GM23248 (cell line): ENCODE results near the gene BMP5. TPM values are rescaled to one million over a fixed set of nuclear protein-coding genes. Genes with fewer than 3 reads are reported as not detected.
A peak's percentile ranks its signal among the peaks of the same experiment; 100 is the strongest.

ENCODE experiments used
- DNase-seq: peaks from one replicate; pipeline ENCODE4 v3.0.0-alpha.2; 2015
- H2AFZ ChIP-seq: fragments of 200-600 bp; sonication (generic); 2 replicates; pipeline ENCODE4 v1.6.1; 2016; ENCODE audit warnings: antibody characterized with exemption
- H3F3A ChIP-seq: fragments of 200-600 bp; sonication (generic); 2 replicates; pipeline ENCODE4 v1.6.1; 2016; ENCODE audit warnings: mild to moderate bottlenecking, antibody characterized with exemption, mixed run types; ENCODE audit not compliant: insufficient read depth
- H3K27ac ChIP-seq: fragments of 200-600 bp; sonication (generic); 2 replicates; pipeline ENCODE4 v1.5.1; 2016; ENCODE audit warnings: mild to moderate bottlenecking
- H3K27me3 ChIP-seq: fragments of 200-600 bp; sonication (generic); replicated peaks from 2 replicates; pipeline ENCODE4 v1.6.1; 2016; ENCODE audit warnings: mild to moderate bottlenecking; ENCODE audit not compliant: insufficient read depth
- H3K36me3 ChIP-seq: fragments of 200-600 bp; sonication (generic); 2 replicates; pipeline ENCODE4 v1.6.1; 2016; ENCODE audit warnings: low read depth, mild to moderate bottlenecking
- H3K4me1 ChIP-seq: fragments of 200-600 bp; sonication (generic); 2 replicates; pipeline ENCODE4 v1.6.1; 2016; ENCODE audit warnings: mild to moderate bottlenecking; ENCODE audit not compliant: insufficient read depth
- H3K4me2 ChIP-seq: fragments of 200-600 bp; sonication (generic); one replicate; pipeline ENCODE4 v1.6.1; 2016; ENCODE audit warnings: mild to moderate bottlenecking; ENCODE audit not compliant: unreplicated experiment
- H3K4me3 ChIP-seq: fragments of 200-600 bp; sonication (generic); 2 replicates; pipeline ENCODE4 v1.5.1; 2016; ENCODE audit warnings: mild to moderate bottlenecking
- H3K79me2 ChIP-seq: fragments of 200-600 bp; sonication (generic); 2 replicates; pipeline ENCODE4 v1.6.1; 2016; ENCODE audit warnings: mild to moderate bottlenecking; ENCODE audit not compliant: insufficient read depth
- H3K9ac ChIP-seq: fragments of 200-600 bp; sonication (generic); 2 replicates; pipeline ENCODE4 v1.6.1; 2016; ENCODE audit warnings: mild to moderate bottlenecking
- H3K9me2 ChIP-seq: fragments of 200-600 bp; sonication (generic); 2 replicates; pipeline ENCODE4 v1.6.1; 2016; ENCODE audit warnings: mixed run types, mild to moderate bottlenecking, moderate library complexity; ENCODE audit not compliant: insufficient read depth
- H3K9me3 ChIP-seq: fragments of 200-600 bp; sonication (generic); one replicate; pipeline ENCODE4 v1.6.1; 2017; ENCODE audit warnings: low read depth
- H4K20me1 ChIP-seq: fragments of 200-600 bp; sonication (generic); 2 replicates; pipeline ENCODE4 v1.6.0; 2016; ENCODE audit not compliant: insufficient read depth
- EZH2 ChIP-seq: fragments of 200-600 bp; sonication (generic); IDR thresholded peaks from 2 replicates; pipeline ENCODE4 v1.6.1; 2018; ENCODE audit warnings: antibody characterized with exemption, mild to moderate bottlenecking; ENCODE audit not compliant: insufficient read depth, poor library complexity, severe bottlenecking
- EZH2phosphoT487 ChIP-seq: fragments of 200-600 bp; sonication (generic); IDR thresholded peaks from 2 replicates; pipeline ENCODE4 v1.6.1; 2018; ENCODE audit warnings: antibody characterized with exemption, moderate library complexity, mild to moderate bottlenecking, low read depth; ENCODE audit not compliant: insufficient read depth
- WGBS, 2 experiments: methylation state at CpG; one replicate each; pipeline ENCODE4 v1.1.6; 2015 to 2017; ENCODE audit warnings: low lambda C conversion rate in 2 of 2, low coverage in 1 of 2; ENCODE audit errors: missing lambda C conversion rate in 2 of 2; 5-methylcytosine and 5-hydroxymethylcytosine counted together
- in situ Hi-C: fragments of 300-500 bp; cut with MboI; formaldehyde crosslinking; loops from 2 replicates; pipeline ENCODE4 v1.15.0; 2020
- polyA plus RNA-seq: library from polyadenylated mRNA; unstranded; fragments of >200 nt; fragmentation: Nextera tagmentation; extraction: Ambion mirVana; gene quantifications from 2 replicates; pipeline ENCODE4 v1.2.1, GENCODE V29; 2016
- total RNA-seq: library from RNA; depleted of rRNA; stranded (reverse); fragments of >200 nt; shearing (Covaris generic); gene quantifications from 2 replicates; pipeline ENCODE4 v1.2.3, GENCODE V29; 2014

The BMP5 gene
- total and polyA plus RNA-seq, 2 experiments from 2014 or later = not detected

GRCh38 chr6:55758156-55758937 lies 117.0 kb downstream of the BMP5 start:
- TF ChIP-seq EZH2phosphoT487 = no peak
- TF ChIP-seq EZH2 = no peak
- in situ Hi-C loops = no loop called here
- Histone ChIP-seq H3K4me1 (peaks cover 9% of the 10 kb centered on the region; the same call in 1 of the 2 replicates), H3K4me2 (peak overlapping the region; percentile 41), H3K27me3 (no peaks in the 10 kb centered on the region), H3K4me3 (no peak overlapping the region), H2AFZ (no peak overlapping the region), H3K36me3 (no peaks in the 10 kb centered on the region), H3K9me2 (no peaks in the 10 kb centered on the region), H3K9ac (no peak overlapping the region), H3K9me3 (no peaks in the 10 kb centered on the region), H3K79me2 (no peaks in the 10 kb centered on the region), H3K27ac (peak overlapping the region; percentile 57), H4K20me1 (no peaks in the 10 kb centered on the region), H3F3A (peaks cover 13% of the 10 kb centered on the region)
- 63 to 64% methylated on average over 3 of the region's 3 CpGs for WGBS, 2 experiments
- DNase-seq = peak; percentile 96

DNA sequence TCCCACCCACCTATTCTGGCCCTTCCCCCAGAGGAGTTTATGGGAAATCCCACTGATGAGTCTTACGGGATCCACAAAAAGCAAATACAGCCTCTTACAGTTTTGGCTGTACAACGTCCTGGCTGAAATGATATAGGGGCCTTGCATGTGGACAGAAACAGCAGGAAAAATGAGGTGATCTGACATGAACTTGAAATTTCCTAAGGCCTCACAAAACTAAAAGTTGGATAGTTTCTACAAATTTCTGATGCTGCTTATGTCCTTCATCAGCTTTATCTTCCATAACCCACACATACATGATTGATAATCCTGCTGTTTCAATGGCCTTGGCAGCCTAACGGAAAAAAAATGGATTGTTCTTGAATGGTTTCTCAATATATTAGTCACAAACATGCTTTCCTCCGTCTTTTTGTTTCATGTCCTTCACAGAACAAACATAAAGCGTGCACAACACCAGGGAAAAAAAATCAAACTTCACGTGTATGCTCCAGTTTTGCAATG lies 118.8 kb downstream of the BMP5 start:
- in situ Hi-C loops = no loop called here
- DNase-seq = no peak

GRCh38 chr6:55748880-55749279 lies 126.5 kb downstream of the BMP5 start:
- H3K27me3 ChIP-seq = no peaks in the 10 kb centered on the region
- TF ChIP-seq EZH2 (no peak), EZH2phosphoT487 (no peak)
- in situ Hi-C loops = no loop called here
- no peaks in the 10 kb centered on the region for H3K4me1 ChIP-seq
- no peak overlapping the region for H3K9ac ChIP-seq
- H3K27ac ChIP-seq = no peak overlapping the region
- H3K4me3 ChIP-seq = no peak overlapping the region
- no peaks in the 10 kb centered on the region for H4K20me1 ChIP-seq
- H3F3A ChIP-seq = no peaks in the 10 kb centered on the region
- H3K9me2 ChIP-seq = no peaks in the 10 kb centered on the region
- WGBS, 2 experiments = 74 to 76% methylated on average over 4 of the region's 4 CpGs
- no peak overlapping the region for H2AFZ ChIP-seq
- no peaks in the 10 kb centered on the region for H3K79me2 ChIP-seq
- DNase-seq = no peak
- no peaks in the 10 kb centered on the region for H3K36me3 ChIP-seq
- H3K9me3 ChIP-seq = no peaks in the 10 kb centered on the region
- no peak overlapping the region for H3K4me2 ChIP-seq

More for the DNA sequence above, 118.8 kb downstream of the BMP5 start:
- Histone ChIP-seq H3K4me2 (no peak overlapping the region), H3F3A (peaks cover 13% of the 10 kb centered on the region), H3K27me3 (no peaks in the 10 kb centered on the region), H3K4me1 (peaks cover 9% of the 10 kb centered on the region; the same call in 1 of the 2 replicates), H3K27ac (no peak overlapping the region), H3K9me2 (no peaks in the 10 kb centered on the region), H4K20me1 (no peaks in the 10 kb centered on the region), H2AFZ (no peak overlapping the region), H3K4me3 (no peak overlapping the region), H3K9ac (no peak overlapping the region), H3K79me2 (no peaks in the 10 kb centered on the region), H3K9me3 (no peaks in the 10 kb centered on the region), H3K36me3 (no peaks in the 10 kb centered on the region)
- WGBS, 2 experiments = 96% methylated on average over 6 of the region's 6 CpGs
- TF ChIP-seq EZH2 = no peak
- no peak for TF ChIP-seq EZH2phosphoT487

- TF ChIP-seq EZH2phosphoT487 (no peak), EZH2 (no peak)
- Histone ChIP-seq H3K4me2 (no peak overlapping the region), H3K4me1 (no peaks in the 10 kb centered on the region), H3K79me2 (no peaks in the 10 kb centered on the region), H3K27ac (no peak overlapping the region), H3K9me3 (no peaks in the 10 kb centered on the region), H3F3A (no peaks in the 10 kb centered on the region), H3K9ac (no peak overlapping the region), H4K20me1 (no peaks in the 10 kb centered on the region), H3K27me3 (no peaks in the 10 kb centered on the region), H3K4me3 (no peak overlapping the region), H3K36me3 (no peaks in the 10 kb centered on the region), H3K9me2 (no peaks in the 10 kb centered on the region), H2AFZ (no peak overlapping the region)
- no peak for DNase-seq
- WGBS, 2 experiments = 16 to 30% methylated on average over 1 of the region's 1 CpG
- in situ Hi-C loops = no loop called here
These were observed 128.9 kb downstream of the BMP5 start for GRCh38 chr6:55746473-55746872.
